Endodermal cell (in vitro differentiated cells): Measurements from ENCODE around the gene ALCAM. TPM values are rescaled to one million over a fixed set of nuclear protein-coding genes. Genes with fewer than 3 reads are reported as not detected.

Source experiments
- DNase-seq: peaks from one replicate; pipeline ENCODE4 v3.0.0-alpha.2; 2017
- H3K27ac ChIP-seq: 2 replicates; pipeline ENCODE4 v1.5.1; 2013; ENCODE audit warnings: mild to moderate bottlenecking, low read depth, low read length, moderate library complexity
- H3K27me3 ChIP-seq: 2 replicates; pipeline ENCODE4 v1.6.1; 2013; ENCODE audit warnings: mild to moderate bottlenecking, low read length, moderate library complexity; ENCODE audit not compliant: insufficient read depth, control insufficient read depth, poor library complexity, severe bottlenecking
- H3K36me3 ChIP-seq: 2 replicates; pipeline ENCODE4 v1.7.0; 2013; ENCODE audit warnings: mild to moderate bottlenecking, low read length, moderate library complexity; ENCODE audit not compliant: control insufficient read depth, insufficient read depth
- H3K4me1 ChIP-seq: one replicate; pipeline ENCODE4 v1.7.0; 2013; ENCODE audit warnings: low read length; ENCODE audit not compliant: control insufficient read depth, insufficient read depth
- H3K4me3 ChIP-seq: 2 replicates; pipeline ENCODE4 v1.5.1; 2013; ENCODE audit warnings: mild to moderate bottlenecking, low read length, moderate library complexity
- H3K9ac ChIP-seq: 2 replicates; pipeline ENCODE4 v1.6.1; 2013; ENCODE audit warnings: mild to moderate bottlenecking, low read length, moderate library complexity; ENCODE audit not compliant: poor library complexity, severe bottlenecking; ENCODE audit errors: extremely low read depth
- H3K9me3 ChIP-seq: 2 replicates; pipeline ENCODE4 v1.6.1; 2013; ENCODE audit warnings: mild to moderate bottlenecking, low read length, moderate library complexity; ENCODE audit not compliant: control insufficient read depth
- H3K27ac Mint-ChIP-seq: 2 replicates; pipeline ENCODE4 v1.8.0; 2020; ENCODE audit warnings: mixed read lengths
- H3K27me3 Mint-ChIP-seq: 2 replicates; pipeline ENCODE4 v1.8.0; 2021; ENCODE audit warnings: mild to moderate bottlenecking, mixed read lengths; ENCODE audit not compliant: insufficient read depth
- H3K36me3 Mint-ChIP-seq: 2 replicates; pipeline ENCODE4 v1.8.0; 2020; ENCODE audit warnings: low read depth, mixed read lengths
- H3K4me1 Mint-ChIP-seq: 2 replicates; pipeline ENCODE4 v1.8.0; 2020; ENCODE audit warnings: mixed read lengths
- H3K4me3 Mint-ChIP-seq: 2 replicates; pipeline ENCODE4 v1.8.0; 2020; ENCODE audit warnings: mild to moderate bottlenecking, moderate library complexity, mixed read lengths
- H3K9me3 Mint-ChIP-seq: 2 replicates; pipeline ENCODE4 v1.8.0; 2020; ENCODE audit warnings: mild to moderate bottlenecking, mixed read lengths
- WGBS, 2 experiments: methylation state at CpG; one replicate each; pipeline versions ENCODE4 v1.1.5 to v1.1.7; 2013; ENCODE audit warnings: missing lambda C conversion rate in 2 of 2, mixed read lengths in 1 of 2; ENCODE audit not compliant: insufficient coverage in 1 of 2, insufficient read length in 1 of 2; 5-methylcytosine and 5-hydroxymethylcytosine counted together
- total RNA-seq, 2 donors: library from RNA; stranded (reverse); fragmentation: NEBNext Ultra II Directional in 1 of 2; extraction: Animal tissue kit (Norgen Biotek cat#: 25700) in 1 of 2; gene quantifications; 2 replicates in 1 of 2; 3 replicates in 1 of 2; pipeline ENCODE4 v1.2.1, GENCODE V29; 2021
- TF ChIP-seq, protein P1 (sequence below): fragments of 200-600 bp; sonication (generic); conservative IDR thresholded peaks from 2 replicates; pipeline ENCODE4 v1.5.0; 2021; ENCODE audit warnings: antibody characterized with exemption, mild to moderate bottlenecking

Gene ALCAM
- total RNA-seq, 2 donors from 2014 or later = 19.3 to 36.5 TPM

DNA sequence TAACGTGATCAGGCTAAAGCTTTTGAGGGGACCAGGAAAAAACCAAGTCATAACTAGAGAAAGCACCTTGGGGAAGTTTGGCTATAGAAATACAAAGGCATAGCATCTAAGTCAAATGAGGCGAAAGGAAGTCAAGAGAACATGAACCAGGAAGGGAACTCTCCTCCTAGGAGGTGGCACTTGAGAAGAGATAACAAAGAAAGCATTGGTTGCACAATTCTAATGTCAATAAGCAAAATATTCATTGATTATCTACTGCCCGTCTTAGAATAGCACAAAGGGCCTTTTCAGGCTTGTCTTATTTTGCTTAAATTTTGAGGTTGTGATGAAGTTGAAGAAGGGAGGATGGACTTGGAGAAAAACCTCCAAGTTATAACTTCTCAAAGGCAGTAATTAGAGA, 73.4 kb downstream of the ALCAM start:
- DNase-seq = no peak
- Histone ChIP-seq H3K9ac (no peak overlapping the region), H3K27me3 (peaks cover 4% of the 10 kb centered on the region), H3K27ac (no peak overlapping the region), H3K4me1 (peaks cover 3% of the 10 kb centered on the region), H3K4me3 (peak overlapping the region; percentile 41), H3K9me3 (peaks cover 17% of the 10 kb centered on the region), H3K36me3 (no peaks in the 10 kb centered on the region)
- peaks cover 2% of the 10 kb centered on the region for H3K36me3 Mint-ChIP-seq
- H3K9me3 Mint-ChIP-seq = peaks cover 12% of the 10 kb centered on the region
- WGBS, 2 experiments = 84 to 100% methylated on average over 1 to 3 of the region's 3 CpGs
- H3K4me1 Mint-ChIP-seq = peaks cover 22% of the 10 kb centered on the region
- TF ChIP-seq, protein P1, sequence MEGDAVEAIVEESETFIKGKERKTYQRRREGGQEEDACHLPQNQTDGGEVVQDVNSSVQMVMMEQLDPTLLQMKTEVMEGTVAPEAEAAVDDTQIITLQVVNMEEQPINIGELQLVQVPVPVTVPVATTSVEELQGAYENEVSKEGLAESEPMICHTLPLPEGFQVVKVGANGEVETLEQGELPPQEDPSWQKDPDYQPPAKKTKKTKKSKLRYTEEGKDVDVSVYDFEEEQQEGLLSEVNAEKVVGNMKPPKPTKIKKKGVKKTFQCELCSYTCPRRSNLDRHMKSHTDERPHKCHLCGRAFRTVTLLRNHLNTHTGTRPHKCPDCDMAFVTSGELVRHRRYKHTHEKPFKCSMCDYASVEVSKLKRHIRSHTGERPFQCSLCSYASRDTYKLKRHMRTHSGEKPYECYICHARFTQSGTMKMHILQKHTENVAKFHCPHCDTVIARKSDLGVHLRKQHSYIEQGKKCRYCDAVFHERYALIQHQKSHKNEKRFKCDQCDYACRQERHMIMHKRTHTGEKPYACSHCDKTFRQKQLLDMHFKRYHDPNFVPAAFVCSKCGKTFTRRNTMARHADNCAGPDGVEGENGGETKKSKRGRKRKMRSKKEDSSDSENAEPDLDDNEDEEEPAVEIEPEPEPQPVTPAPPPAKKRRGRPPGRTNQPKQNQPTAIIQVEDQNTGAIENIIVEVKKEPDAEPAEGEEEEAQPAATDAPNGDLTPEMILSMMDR = no peak
- H3K4me3 Mint-ChIP-seq = no peak overlapping the region
- H3K27me3 Mint-ChIP-seq = peaks cover 2% of the 10 kb centered on the region
- H3K27ac Mint-ChIP-seq = peak overlapping the region; percentile 80

DNA sequence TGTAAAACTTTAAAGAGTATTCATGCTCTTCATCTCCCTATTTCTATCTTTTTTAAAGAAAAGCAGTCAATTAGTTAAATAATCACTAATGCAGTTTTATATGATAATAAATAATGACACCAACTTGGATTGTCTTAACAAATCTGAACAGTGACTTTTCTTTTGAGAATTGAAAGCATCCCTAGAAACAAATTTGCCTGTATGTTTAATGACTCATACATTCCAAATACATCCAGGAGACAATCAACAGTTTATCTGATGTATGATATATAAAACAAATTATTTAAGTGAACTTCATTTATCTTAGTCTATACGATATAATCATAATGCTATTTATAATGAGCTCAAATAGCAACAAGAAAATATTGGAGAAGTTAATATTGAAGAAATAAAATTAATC, 78.0 kb downstream of the ALCAM start:
- no CpG with 5 or more reads among the region's 1 CpG for WGBS, 2 experiments
- no peak overlapping the region for H3K27ac Mint-ChIP-seq

DNA sequence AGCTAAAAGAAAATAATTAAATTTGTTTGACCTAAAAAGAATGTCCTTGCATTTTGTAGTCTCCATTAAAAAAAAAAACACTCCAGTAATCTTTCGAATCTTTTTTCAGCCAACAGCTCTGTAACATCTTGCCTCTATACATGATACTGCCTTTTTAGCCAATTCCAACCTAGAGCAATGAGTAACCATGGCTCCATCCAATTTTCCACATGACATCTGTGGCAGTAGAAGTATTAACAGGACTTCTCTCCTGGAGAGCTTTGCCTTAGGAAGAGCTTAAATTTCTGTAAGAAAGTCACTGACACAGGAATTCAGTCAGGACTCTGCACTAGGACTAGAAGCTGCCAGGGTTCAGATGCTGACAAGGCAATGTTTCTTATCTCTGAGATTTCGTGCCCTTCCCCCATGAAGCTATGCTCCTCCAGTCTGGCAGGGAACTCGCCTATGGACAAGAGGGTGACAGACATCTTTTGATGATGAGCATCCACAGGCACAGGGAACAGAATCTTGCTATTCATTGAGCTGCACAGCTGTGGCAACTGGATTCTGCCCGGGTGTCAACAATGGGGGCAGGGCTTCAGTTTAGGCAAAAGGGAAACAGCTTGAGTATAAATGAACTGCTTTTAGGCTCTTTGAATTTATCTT, 81.8 kb downstream of the ALCAM start:
- Histone ChIP-seq H3K36me3 (no peaks in the 10 kb centered on the region), H3K4me1 (peaks cover 12% of the 10 kb centered on the region), H3K9ac (no peak overlapping the region), H3K9me3 (peaks cover 9% of the 10 kb centered on the region), H3K4me3 (peak overlapping the region; percentile 39), H3K27ac (peak overlapping the region; percentile 30), H3K27me3 (no peaks in the 10 kb centered on the region)
- DNase-seq = peak; percentile 51
- no peaks in the 10 kb centered on the region for H3K36me3 Mint-ChIP-seq
- TF ChIP-seq, protein P1 = no peak
- H3K9me3 Mint-ChIP-seq = no peaks in the 10 kb centered on the region
- 43 to 61% methylated on average over 4 of the region's 4 CpGs for WGBS, 2 experiments
- H3K4me1 Mint-ChIP-seq = peaks cover 15% of the 10 kb centered on the region
- H3K27ac Mint-ChIP-seq = peak overlapping the region; percentile 38
- H3K27me3 Mint-ChIP-seq = no peaks in the 10 kb centered on the region
- no peak overlapping the region for H3K4me3 Mint-ChIP-seq

More for the DNA sequence above, 78.0 kb downstream of the ALCAM start:
- no peak for DNase-seq
- Mint-ChIP-seq H3K27me3 (peaks cover 2% of the 10 kb centered on the region), H3K4me3 (no peak overlapping the region), H3K4me1 (peaks cover 33% of the 10 kb centered on the region), H3K9me3 (no peaks in the 10 kb centered on the region), H3K36me3 (no peaks in the 10 kb centered on the region)
- Histone ChIP-seq H3K4me3 (no peak overlapping the region), H3K27ac (no peak overlapping the region), H3K27me3 (peaks cover 4% of the 10 kb centered on the region), H3K4me1 (peaks cover 12% of the 10 kb centered on the region), H3K9ac (no peak overlapping the region), H3K36me3 (no peaks in the 10 kb centered on the region), H3K9me3 (peaks cover 14% of the 10 kb centered on the region)
- TF ChIP-seq, protein P1 = no peak
